ENCODE data around the gene FGF14.

The FGF14 gene

GRCh38 chr13:101967216-101967615 is 434.6 kb downstream of the FGF14 start:
- no peak for DNase-seq

GRCh38 chr13:101965096-101965495 is 436.8 kb downstream of the FGF14 start:
- no peak for DNase-seq

DNA sequence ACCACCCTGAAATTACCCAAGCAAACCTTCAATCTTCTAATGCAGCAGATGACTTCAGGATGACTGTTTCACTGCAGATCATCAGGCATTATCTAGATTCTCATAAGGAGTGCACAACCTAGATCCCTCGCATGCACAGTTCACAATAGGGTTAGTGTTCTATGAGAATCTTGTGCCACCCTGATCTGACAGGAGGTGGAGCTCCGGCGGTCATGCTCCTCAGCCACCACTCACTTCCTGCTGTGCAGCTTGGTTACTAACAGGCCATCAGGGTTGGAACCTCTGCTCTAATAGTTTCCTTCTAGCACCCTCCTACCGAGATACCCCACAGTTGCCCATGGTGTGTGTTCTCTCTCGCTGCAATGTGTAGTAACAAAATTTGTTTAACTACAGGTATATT is 442.8 kb downstream of the FGF14 start:
- no peak for DNase-seq

DNA sequence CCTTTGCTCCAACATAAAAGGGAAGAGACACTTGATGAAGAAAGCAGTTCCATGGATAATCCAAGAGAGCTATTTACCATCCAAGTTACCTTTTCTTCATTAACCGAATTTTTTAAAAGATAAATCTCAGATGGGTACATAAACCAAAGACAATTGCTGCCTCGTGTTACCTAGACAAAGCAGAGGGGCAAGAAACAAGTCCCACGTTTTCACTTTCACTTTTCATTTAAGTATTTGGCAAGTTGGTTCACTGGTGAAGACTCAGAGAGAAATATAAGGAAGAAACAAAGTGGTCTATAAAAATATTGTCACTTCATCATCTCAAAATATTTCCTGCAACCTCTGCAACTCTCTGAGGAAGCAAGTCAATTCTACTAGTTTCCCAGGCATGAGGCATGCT is 446.1 kb downstream of the FGF14 start:
- no peak for DNase-seq

DNA sequence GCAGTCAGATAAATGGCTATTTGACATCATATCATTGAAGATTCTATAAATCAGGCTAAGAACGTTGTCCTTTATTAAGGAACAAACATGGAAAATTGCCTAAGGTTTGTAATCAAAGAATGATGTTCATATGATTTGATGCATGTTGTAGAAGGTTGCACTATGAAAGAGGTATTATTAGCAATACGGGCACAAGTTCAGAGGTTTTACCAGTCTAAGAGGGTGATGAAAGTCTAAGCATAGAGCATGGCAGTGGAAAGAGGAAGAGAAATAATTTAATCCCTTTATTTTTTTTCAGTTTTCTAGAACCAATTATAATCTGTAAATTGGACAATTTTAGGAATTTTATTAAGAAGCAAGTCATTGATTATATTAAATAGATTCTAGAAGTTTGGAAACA is 450.7 kb downstream of the FGF14 start:
- no peak for DNase-seq

GRCh38 chr13:101949681-101950080 is 452.2 kb downstream of the FGF14 start:
- no peak for DNase-seq

DNA sequence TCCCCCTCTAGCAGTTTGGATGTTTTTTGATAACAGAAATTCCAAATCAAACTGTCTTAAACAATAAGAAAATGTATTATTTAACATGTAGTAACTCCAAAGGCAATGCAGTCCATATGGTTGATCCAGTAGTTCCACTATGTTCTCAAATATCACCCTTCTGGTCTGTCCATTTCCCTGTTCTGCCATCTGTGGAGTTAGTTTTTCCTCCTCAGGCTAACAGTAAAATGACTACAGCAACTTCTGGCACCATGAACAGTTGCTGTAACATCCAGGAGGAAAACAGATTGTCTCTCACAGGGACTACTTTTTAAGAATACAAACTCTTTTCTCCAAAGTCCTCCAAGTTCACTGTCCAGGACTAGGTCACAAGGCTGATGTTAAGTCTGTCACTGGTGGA is 455.4 kb downstream of the FGF14 start:
- DNase-seq = no peak

DNA sequence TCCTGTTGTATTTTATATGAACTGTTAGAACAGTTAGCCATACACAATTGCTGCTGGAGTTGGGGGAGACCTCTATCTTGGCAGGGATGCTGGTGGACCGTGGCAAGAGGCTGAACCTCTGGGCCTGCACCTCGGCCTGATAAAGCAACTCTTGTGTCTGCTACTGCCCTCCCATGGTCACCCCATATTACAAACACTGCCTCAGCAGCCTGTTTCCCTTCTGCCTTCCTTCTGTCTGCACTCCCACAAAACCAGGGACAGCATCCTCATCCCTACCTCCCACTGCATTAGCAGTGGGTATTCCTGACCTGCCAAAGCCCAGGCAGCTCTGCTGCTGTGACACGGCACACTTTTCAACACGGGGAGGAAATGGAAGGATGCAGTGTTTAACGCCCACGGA is 456.4 kb downstream of the FGF14 start:
- no peak for DNase-seq

DNA sequence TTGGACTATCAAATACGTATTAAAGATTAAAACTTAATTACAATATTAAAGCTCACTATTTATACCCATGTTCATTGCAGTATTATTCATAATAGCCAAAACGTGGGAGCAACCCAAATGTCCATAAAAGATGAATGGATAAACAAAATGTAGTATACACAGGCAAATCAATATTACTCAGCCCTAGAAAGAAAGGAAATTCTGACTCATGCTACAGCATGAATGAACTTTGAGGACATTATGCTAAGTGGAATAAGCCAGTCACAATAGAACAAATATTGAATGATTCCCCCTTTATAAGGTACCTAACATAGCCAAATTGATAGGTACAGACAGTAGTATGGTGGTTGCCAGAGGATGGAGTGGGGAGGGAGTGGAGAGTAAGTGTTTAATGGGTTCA is 457.3 kb downstream of the FGF14 start:
- DNase-seq = no peak

DNA sequence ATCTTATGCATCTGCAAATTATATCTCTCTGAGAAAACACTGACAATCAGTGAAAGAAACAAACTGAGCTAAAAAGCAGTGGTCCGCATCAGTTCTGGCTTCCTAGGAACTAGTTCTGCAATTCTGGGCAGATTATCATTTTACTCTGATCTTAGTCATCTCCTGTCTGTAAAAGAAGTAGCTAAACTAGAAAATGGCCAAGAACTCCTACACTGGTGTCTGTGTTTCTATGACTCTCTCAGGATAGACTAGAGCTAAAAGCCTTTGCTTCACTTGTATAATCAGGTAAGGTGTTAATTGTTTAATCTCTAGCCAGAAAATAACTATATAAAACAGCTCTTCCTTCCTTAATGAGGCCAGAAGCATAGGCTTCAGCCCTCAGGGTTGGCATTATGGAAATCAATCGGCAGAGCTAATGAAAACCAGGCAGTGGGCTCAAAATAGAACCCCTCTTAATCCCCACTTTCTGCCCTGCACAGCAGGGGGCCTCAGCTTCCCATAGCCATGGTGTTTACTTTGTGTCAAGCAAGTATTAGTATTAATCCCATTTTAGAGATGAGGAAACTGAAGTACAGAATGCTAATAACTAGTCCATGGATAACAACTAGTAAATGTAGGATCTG is 459.2 kb downstream of the FGF14 start:
- no peak for DNase-seq

DNA sequence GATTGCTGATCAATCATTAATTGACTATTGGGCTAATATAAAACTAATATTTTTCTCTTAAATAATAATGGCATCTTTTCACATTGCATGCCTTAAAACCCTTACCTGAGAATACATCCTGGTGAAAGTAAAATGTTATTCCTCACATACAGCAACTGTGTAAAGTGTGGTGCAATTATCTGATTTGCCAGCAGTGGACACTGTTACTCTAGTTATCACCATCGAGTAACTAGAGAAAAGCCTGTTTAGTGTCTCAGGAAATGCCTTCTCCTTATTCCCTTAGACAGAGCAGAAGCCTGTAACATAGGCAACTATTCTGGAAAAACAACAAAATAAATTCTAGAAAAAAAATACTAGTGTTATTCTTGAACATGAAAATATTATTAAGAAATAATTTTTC is 459.8 kb downstream of the FGF14 start:
- no peak for DNase-seq

DNA sequence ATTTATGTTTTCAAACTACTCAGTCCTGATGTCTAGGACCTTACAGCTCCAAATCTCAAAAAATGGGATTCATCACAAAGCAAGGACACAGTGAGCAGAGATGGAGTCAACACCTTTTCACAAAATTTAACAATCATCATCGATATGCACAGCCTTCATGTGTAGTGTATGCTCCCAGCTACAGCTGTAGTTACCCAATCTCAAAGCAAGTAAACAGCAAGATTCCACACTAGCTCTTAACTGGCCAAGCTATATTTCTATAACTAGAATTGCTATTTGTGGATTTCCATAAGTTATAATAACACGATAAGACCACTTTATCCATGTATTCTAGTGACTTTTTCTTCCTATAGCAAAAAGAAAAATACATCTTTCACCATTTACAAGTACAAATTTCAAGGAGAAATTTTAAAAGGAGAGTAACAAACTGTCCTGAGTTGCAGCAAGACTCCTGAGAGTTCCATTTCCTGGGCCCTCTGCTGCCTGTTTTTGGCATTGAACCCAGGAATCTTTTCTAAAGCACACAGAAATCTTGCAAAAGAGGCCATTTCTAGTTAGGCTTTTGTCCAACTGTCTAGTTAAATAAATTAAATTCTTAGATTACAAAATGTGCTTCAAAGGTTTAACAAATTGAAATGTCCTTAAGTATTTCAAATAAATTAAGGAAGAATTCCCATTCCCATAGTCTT is 460.6 kb downstream of the FGF14 start:
- no peak for DNase-seq

DNA sequence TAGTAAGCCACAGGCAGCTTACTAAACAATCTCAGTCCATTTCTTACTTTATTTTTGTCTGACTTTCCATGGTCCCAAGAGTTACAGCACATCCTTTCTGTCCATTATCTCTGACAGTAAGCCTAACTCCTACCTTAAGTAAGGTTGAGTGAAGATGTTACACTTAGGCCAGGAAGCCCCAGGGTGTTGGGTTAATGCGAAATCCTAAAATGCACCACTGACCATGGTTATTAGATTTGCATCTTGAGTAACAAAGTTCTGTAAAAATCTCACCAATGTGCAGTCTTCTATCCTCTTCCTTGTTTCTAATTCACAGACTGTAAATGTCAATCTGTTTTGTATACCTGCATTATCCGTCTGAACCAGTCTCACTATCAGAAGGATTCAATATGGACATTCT is 462.5 kb downstream of the FGF14 start:
- no peak for DNase-seq

DNA sequence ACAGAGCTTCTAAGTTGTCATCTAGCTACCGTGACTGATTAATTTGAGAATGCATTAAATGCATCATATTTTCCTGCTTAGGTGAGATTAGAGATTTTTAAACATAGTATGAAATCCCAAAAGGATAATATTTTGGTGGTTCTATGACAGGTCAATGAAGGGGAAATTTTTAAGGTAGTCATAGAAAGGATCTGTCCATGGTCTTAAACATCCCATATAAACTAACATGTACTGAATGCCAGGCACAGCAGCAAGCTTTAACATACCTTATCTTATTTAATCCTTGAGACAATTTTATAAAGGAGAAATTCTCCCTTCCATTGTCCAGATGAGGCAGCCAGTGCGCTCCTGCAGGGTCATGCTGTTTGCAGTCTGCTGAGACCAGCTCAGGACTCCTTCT is 466.0 kb downstream of the FGF14 start:
- no peak for DNase-seq

- no peak for DNase-seq
Observed at GRCh38 chr13:101931186-101931585, 470.7 kb downstream of the FGF14 start.

- DNase-seq = no peak
Observed at GRCh38 chr13:101930331-101930730, 471.5 kb downstream of the FGF14 start.

DNA sequence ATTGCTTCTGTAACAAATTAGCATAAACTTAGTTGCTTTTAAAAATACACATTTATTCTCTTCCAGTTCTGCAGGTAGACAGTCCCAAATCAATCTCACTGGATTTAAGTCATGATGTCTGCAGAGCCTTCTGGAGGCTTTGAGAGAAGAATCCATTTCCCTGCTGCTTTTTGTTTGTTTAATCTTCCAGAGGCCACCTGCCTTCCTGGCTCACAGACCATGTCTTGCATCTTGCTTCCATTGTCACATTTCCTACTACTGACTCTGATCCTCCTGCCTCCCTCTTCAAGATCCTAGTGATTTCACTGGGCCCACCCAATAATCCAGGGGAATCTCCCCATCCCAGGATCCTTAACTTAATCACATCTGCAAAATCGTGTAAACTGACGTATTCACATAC is 476.1 kb downstream of the FGF14 start:
- DNase-seq = no peak

DNA sequence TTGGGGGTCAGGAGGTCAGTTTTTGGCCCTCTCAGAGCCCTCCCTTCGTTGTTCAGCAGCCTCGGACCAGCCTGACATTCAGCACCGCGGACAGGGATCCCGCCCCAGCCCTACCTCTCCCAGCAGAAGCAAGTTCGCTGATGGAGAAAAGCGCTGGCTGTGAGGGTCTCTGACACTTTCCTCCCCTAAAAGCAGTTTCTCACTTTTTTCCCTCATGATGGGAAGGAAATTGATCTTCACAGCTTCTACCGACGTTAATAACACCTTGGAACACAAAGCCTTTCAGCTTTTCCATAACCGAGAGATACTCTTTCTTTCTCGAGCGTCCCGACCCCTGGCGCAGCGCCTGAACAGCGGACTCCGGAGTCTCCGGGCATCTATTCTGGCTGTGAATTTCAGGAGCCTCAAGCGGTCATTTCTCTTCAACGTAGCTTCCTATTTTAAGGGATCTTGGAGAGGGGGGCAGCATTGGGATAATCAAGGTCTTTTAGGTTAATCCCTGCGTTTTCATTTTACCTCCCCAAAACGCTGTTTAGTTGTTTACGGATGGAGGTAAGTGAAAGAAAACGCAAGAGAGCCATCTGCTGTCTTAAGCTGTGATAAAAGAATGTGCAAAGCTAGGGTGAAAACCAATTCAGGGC is 482.2 kb downstream of the FGF14 start:
- no peak for DNase-seq

- DNase-seq = no peak
Observed at GRCh38 chr13:101917833-101918661, 483.8 kb downstream of the FGF14 start.

DNA sequence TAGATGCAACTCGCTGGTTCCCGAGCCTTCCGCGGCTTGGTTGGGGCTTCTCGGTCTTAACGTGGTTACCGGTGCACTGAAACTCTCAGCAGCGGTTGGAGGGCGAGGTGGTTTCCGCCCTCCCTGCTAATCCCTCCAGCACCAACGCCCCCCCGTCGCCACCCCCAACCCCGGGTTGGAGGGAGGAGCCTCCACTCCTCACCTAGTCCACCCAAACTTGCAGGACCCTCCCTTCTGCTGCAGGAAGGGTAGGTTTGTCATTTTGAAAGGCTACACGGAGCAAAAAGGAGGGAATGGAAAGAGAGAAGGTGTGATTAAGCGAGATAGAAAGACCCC is 484.4 kb downstream of the FGF14 start:
- no peak for DNase-seq

- no peak for DNase-seq
Observed at GRCh38 chr13:101916775-101917474, 484.9 kb downstream of the FGF14 start.

DNA sequence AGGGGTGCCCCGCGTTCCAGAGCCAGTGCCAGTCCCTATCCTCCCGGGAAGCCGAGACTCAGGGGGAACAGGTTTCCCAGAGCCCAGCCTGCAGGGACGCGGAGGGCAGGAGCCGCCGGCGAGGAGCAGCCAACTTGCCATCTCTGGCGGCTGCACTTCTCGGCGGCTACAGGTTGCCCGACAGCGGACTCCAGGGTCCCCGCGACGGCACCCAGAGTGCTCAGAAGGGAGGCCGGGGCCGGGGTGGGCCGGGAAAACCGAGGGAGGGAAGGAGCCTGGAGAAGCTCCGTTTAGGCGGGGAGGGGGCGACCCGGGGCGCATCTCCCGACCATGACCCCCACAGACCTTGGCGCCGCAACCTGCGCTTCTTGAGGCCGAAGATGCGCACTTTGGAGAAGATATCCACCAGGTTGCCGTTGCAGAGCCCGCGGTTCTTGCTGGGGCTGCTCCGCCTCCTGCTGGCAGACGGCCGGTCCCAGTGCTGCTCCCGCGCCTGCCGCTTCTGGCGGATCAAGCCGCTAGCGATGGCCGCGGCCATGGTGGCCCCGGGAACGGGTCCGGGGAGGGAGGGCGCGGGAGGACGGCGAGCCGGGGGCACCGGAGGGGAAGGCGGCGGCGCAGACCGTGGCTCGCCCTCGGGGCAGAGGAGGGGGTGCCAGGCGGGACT is 485.6 kb downstream of the FGF14 start:
- DNase-seq = no peak

DNA sequence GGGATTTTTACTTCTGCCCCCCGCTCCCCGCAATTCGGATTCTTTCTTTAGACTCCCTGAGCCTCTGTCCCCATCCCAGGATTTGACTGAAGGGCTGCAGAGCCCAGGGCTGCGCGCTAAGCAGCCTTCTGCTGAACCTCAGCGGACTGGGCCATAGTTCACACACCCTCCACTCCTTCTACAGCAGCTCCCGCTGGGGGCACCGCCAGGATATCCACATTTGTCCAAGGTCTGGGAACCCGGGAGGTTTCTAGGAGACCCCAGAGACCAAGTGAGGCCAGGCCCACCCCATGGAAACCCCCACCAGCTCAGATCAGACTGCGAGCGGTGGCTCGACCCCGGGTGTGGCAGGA is 486.1 kb downstream of the FGF14 start:
- DNase-seq = no peak

Data from inflammatory macrophage treated with lipopolysaccharide for 4 hours (primary cell).